K562 (cell line): ENCODE data around the gene RPL27. TPM values are rescaled to one million over a fixed set of nuclear protein-coding genes. Genes with fewer than 3 reads are reported as not detected.

ENCODE experiments used
- ARNT ChIP-seq, 2 experiments: fragments of 450-650 bp; IDR thresholded peaks; 2 replicates each; pipeline ENCODE4 v1.6.1; 2016; ENCODE audit warnings: mild to moderate bottlenecking in 1 of 2
- CHD2 ChIP-seq: IDR thresholded peaks from 2 replicates; pipeline ENCODE4 v1.6.1; 2011; ENCODE audit warnings: low read depth, low read length
- CREB1 ChIP-seq, 2 experiments: sonication (generic) in 1 of 2; formaldehyde crosslinking in 1 of 2; IDR thresholded peaks; 2 replicates each; pipeline versions ENCODE4 v1.6.1 to v1.8.0; 2012 to 2022; ENCODE audit warnings: inconsistent platforms in 1 of 2, mild to moderate bottlenecking in 1 of 2, missing genetic modification reagents in 1 of 2, moderate library complexity in 1 of 2
- ELF1 ChIP-seq: fragments of 200-800 bp; sonication (Bioruptor generic); IDR thresholded peaks from 2 replicates; pipeline ENCODE4 v1.6.1; 2016; ENCODE audit warnings: missing genetic modification characterization, missing compliant biosample characterization
- ESRRA ChIP-seq: fragments of 450-650 bp; IDR thresholded peaks from 2 replicates; pipeline ENCODE4 v1.6.1; 2014; ENCODE audit warnings: low read depth, mild to moderate bottlenecking, moderate library complexity, borderline replicate concordance
- GTF2B ChIP-seq: IDR thresholded peaks from 2 replicates; pipeline ENCODE4 v1.6.1; 2011; ENCODE audit not compliant: insufficient read length; ENCODE audit errors: extremely low read depth
- HDAC1 ChIP-seq, 2 experiments: fragments of 450-650 bp; IDR thresholded peaks; 2 replicates each; pipeline ENCODE4 v1.6.1; 2016 to 2017; ENCODE audit warnings: inconsistent platforms in 1 of 2, mild to moderate bottlenecking in 1 of 2, moderate library complexity in 1 of 2
- MAFF ChIP-seq: IDR thresholded peaks from 2 replicates; pipeline ENCODE4 v1.6.1; 2012; ENCODE audit warnings: low read length, improper control_type of control experiment
- MITF ChIP-seq: IDR thresholded peaks from 2 replicates; pipeline ENCODE4 v1.6.1; 2014; ENCODE audit warnings: antibody characterized with exemption
- NRF1 ChIP-seq, 2 experiments: fragments of 450-650 bp; IDR thresholded peaks in 1 of 2; conservative IDR thresholded peaks in 1 of 2; 2 replicates each; pipeline ENCODE4 v1.6.1; 2014; ENCODE audit warnings: mild to moderate bottlenecking in 2 of 2
- PML ChIP-seq: IDR thresholded peaks from 2 replicates; pipeline ENCODE4 v1.6.1; 2012; ENCODE audit warnings: low read length, inconsistent platforms
- POLR2A ChIP-seq: fragments of 450-650 bp; conservative IDR thresholded peaks from 2 replicates; pipeline ENCODE4 v1.6.1; 2016
- SIN3B ChIP-seq: fragments of 450-650 bp; IDR thresholded peaks from 2 replicates; pipeline ENCODE4 v1.6.1; 2017; ENCODE audit warnings: low read depth, mild to moderate bottlenecking, moderate library complexity
- SIRT6 ChIP-seq: IDR thresholded peaks from one replicate; pipeline ENCODE4 v1.6.1; 2012; ENCODE audit warnings: low read depth, mild to moderate bottlenecking, control low read depth, inconsistent platforms, low read length, moderate library complexity
- SRF ChIP-seq, 2 experiments: fragments of 250-450, 450-650 bp in 1 of 2; sonication (Bioruptor Pico) in 1 of 2; sonication (generic) in 1 of 2; formaldehyde crosslinking; IDR thresholded peaks; 2 replicates each; pipeline versions ENCODE4 v1.5.0 to v1.5.1; 2020 to 2022; ENCODE audit warnings: mild to moderate bottlenecking in 1 of 2, missing genetic modification reagents in 1 of 2
- TCF3 ChIP-seq: sonication (generic); formaldehyde crosslinking; IDR thresholded peaks from 2 replicates; pipeline ENCODE4 v1.4.0; 2020; ENCODE audit warnings: mild to moderate bottlenecking, missing genetic modification reagents
- WHSC1 ChIP-seq: IDR thresholded peaks from one replicate; pipeline ENCODE4 v1.6.1; 2012; ENCODE audit warnings: low read length, control low read depth, inconsistent platforms
- ZBTB12 ChIP-seq: fragments of 250-450 bp; sonication (Bioruptor Pico); IDR thresholded peaks from 2 replicates; pipeline ENCODE4 v1.4.0; 2020
- ZNF134 ChIP-seq: fragments of 250-450 bp; sonication (Bioruptor Pico); conservative IDR thresholded peaks from 2 replicates; pipeline ENCODE4 v1.4.0; 2020
- ZNF384 ChIP-seq: IDR thresholded peaks from 2 replicates; pipeline ENCODE4 v1.6.1; 2012; ENCODE audit warnings: low read depth, low read length, improper control_type of control experiment
- ZNF780A ChIP-seq: fragments of 250-450 bp; sonication (Bioruptor Pico); IDR thresholded peaks from 2 replicates; pipeline ENCODE4 v1.5.0; 2021; ENCODE audit warnings: mild to moderate bottlenecking
- polyA plus RNA-seq, 8 experiments: library from polyadenylated mRNA; depleted of rRNA in 4 of 8; stranded (reverse) in 5 of 8; unstranded in 3 of 8; fragments of >200 nt; fragmentation: Nextera tagmentation in 2 of 8; fragmentation: Illumina TruSeq in 1 of 8; extraction: Ambion mirVana in 2 of 8; extraction: Trizol in 1 of 8; gene quantifications; 2 replicates each; pipeline versions ENCODE4 v1.2.1 to v1.2.3, GENCODE V29; 2011 to 2014; ENCODE audit warnings: inconsistent platforms in 1 of 8, missing spikeins in 1 of 8
- total RNA-seq, 7 experiments: library from RNA; depleted of rRNA in 6 of 7; stranded (reverse); fragments of >200 nt in 6 of 7; fragmentation: Illumina TruSeq in 2 of 7; extraction: Trizol in 2 of 7; gene quantifications; 2 replicates each; pipeline versions ENCODE4 v1.2.1 to v1.2.3, GENCODE V29; 2011 to 2021; ENCODE audit warnings: low replicate concordance in 1 of 7
- TF ChIP-seq, protein P1 (sequence below): fragments of 250-450 bp; sonication (Bioruptor Pico); IDR thresholded peaks from 2 replicates; pipeline ENCODE4 v1.5.0; 2021
- TF ChIP-seq, protein P2 (sequence below): fragments of 450-650 bp; IDR thresholded peaks from 2 replicates; pipeline ENCODE4 v1.6.1; 2016; ENCODE audit warnings: borderline replicate concordance

The RPL27 gene
- total and polyA plus RNA-seq, 9 of the 15 experiments (the other 6 are each of a cell fraction or from before 2014, with no cell fraction given): 1,539 to 6,155 (median 3,710) TPM

DNA sequence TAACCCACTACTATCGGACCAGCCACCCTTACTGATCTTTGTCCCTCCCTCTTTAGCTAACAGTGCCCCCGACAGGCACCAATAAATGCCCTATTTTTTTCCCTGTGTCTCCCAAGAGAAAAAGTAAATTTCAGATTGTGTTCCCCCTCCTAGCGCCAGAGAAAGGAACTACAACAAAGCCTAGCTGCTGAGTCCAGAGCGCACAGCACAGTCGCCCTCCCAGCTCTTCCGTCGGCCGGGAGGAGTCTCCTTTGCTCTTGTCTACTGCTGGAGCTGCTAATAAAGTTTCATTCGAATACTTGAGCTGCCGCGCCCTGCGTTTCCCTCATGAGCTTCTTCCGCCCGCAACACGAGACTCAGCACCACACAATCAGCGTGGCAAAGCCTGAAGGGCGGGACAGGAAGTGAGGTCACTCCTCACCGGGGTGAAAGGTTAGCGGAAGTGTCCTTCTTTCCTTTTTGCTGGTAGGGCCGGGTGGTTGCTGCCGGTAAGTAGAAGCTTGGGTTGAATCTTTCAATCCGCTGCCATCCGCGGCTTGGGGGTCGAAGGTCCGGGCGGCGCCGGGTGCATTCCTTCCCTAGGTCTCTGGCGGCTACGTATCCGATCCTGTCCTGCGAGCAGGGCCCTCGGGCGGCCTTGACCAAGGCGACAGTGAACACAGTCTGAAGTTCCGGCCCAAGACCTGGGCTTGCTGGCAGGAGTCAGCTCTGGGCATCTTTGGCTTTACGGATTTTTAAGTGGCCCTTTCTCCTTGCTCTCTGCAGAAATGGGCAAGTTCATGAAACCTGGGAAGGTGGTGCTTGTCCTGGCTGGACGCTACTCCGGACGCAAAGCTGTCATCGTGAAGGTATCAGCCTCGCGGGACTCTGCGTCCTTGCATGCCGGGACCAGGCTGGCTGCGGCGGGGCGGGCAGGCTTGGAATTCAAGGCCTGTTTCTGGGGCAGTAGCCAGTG lies at the start of gene RPL27 (continued):
- TF ChIP-seq ZBTB12 (CRISPR knock-in tag): peak; percentile 89
- TF ChIP-seq POLR2A: peak; percentile 99
- TF ChIP-seq ZNF134 (CRISPR knock-in tag): no peak
- TF ChIP-seq MAFF: peak; percentile 40; the same call in 1 of the 2 replicates
- TF ChIP-seq MITF: peak; percentile 90; the same call in 1 of the 2 replicates
- TF ChIP-seq ZNF780A (CRISPR knock-in tag): no peak
- TF ChIP-seq TCF3 (CRISPR knock-in tag): 0 out of 2 replicates have a peak, but pooled peaks have one; percentile 27
- TF ChIP-seq CREB1 (IDR thresholded peaks at IDR 0.05): peak; percentile 91
- peak; percentile 93 for TF ChIP-seq CREB1 (CRISPR knock-in tag; IDR thresholded peaks at IDR 0.05)
- TF ChIP-seq, protein P1, sequence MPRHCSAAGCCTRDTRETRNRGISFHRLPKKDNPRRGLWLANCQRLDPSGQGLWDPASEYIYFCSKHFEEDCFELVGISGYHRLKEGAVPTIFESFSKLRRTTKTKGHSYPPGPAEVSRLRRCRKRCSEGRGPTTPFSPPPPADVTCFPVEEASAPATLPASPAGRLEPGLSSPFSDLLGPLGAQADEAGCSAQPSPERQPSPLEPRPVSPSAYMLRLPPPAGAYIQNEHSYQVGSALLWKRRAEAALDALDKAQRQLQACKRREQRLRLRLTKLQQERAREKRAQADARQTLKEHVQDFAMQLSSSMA (CRISPR knock-in tag): no peak
- TF ChIP-seq SRF (CRISPR knock-in tag; IDR thresholded peaks at IDR 0.05): peak in 1 of 2 experiments; percentile 83; a peak in 1 of 4 replicates
- TF ChIP-seq NRF1 (conservative IDR thresholded peaks at IDR 0.05 in 1 of 2, IDR thresholded peaks at IDR 0.05 in 1 of 2): peak; percentile 58 to 73
- TF ChIP-seq ZNF384: peak; percentile 90
- peak; percentile 82 for TF ChIP-seq PML
- TF ChIP-seq HDAC1 (IDR thresholded peaks at IDR 0.05): peak in 1 of 2 experiments; percentile 88; a peak in 2 of 4 replicates
- peak; percentile 41; the same call in 1 of the 2 replicates for TF ChIP-seq SIN3B
- no peak for TF ChIP-seq SIRT6
- TF ChIP-seq WHSC1: no peak
- TF ChIP-seq ARNT (IDR thresholded peaks at IDR 0.05): peak in 1 of 2 experiments; percentile 95; a peak in 3 of 4 replicates
- TF ChIP-seq, protein P2, sequence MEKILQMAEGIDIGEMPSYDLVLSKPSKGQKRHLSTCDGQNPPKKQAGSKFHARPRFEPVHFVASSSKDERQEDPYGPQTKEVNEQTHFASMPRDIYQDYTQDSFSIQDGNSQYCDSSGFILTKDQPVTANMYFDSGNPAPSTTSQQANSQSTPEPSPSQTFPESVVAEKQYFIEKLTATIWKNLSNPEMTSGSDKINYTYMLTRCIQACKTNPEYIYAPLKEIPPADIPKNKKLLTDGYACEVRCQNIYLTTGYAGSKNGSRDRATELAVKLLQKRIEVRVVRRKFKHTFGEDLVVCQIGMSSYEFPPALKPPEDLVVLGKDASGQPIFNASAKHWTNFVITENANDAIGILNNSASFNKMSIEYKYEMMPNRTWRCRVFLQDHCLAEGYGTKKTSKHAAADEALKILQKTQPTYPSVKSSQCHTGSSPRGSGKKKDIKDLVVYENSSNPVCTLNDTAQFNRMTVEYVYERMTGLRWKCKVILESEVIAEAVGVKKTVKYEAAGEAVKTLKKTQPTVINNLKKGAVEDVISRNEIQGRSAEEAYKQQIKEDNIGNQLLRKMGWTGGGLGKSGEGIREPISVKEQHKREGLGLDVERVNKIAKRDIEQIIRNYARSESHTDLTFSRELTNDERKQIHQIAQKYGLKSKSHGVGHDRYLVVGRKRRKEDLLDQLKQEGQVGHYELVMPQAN: peak; percentile 89
- peak; percentile 75 for TF ChIP-seq GTF2B
- peak; percentile 78 for TF ChIP-seq CHD2
- TF ChIP-seq ESRRA: peak; percentile 87
- TF ChIP-seq ELF1: peak; percentile 99
